Measurements from ENCODE around the gene PPP3CB. TPM values are rescaled to one million over a fixed set of nuclear protein-coding genes. Genes with fewer than 3 reads are reported as not detected.

The PPP3CB gene
- total RNA-seq, 4 donors from 2014 or later = 62.2 to 99.5 (median 77.8) TPM

DNA sequence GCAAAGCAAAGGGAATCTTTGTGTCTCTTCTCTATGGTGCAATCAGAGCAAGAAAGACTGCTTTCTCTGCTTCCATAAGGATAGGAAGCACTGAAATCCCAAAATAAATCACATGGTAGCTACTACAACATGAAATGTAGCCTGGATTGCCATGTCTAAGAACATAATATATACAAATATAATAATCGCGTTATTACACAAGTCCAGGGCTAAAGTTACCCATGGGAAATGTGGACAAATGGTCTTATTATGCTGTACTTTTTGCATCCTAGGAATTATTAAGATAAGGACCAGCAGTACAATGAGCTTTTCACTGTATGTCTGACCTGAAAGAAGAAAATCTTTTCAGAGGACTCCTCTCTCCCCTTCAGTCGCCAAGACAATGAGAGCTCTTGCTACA, 23.5 kb upstream of the PPP3CB start:
- TF ChIP-seq, protein P1, sequence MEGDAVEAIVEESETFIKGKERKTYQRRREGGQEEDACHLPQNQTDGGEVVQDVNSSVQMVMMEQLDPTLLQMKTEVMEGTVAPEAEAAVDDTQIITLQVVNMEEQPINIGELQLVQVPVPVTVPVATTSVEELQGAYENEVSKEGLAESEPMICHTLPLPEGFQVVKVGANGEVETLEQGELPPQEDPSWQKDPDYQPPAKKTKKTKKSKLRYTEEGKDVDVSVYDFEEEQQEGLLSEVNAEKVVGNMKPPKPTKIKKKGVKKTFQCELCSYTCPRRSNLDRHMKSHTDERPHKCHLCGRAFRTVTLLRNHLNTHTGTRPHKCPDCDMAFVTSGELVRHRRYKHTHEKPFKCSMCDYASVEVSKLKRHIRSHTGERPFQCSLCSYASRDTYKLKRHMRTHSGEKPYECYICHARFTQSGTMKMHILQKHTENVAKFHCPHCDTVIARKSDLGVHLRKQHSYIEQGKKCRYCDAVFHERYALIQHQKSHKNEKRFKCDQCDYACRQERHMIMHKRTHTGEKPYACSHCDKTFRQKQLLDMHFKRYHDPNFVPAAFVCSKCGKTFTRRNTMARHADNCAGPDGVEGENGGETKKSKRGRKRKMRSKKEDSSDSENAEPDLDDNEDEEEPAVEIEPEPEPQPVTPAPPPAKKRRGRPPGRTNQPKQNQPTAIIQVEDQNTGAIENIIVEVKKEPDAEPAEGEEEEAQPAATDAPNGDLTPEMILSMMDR (IDR thresholded peaks at IDR 0.05; ENCODE audit: low read depth) = no peak

DNA sequence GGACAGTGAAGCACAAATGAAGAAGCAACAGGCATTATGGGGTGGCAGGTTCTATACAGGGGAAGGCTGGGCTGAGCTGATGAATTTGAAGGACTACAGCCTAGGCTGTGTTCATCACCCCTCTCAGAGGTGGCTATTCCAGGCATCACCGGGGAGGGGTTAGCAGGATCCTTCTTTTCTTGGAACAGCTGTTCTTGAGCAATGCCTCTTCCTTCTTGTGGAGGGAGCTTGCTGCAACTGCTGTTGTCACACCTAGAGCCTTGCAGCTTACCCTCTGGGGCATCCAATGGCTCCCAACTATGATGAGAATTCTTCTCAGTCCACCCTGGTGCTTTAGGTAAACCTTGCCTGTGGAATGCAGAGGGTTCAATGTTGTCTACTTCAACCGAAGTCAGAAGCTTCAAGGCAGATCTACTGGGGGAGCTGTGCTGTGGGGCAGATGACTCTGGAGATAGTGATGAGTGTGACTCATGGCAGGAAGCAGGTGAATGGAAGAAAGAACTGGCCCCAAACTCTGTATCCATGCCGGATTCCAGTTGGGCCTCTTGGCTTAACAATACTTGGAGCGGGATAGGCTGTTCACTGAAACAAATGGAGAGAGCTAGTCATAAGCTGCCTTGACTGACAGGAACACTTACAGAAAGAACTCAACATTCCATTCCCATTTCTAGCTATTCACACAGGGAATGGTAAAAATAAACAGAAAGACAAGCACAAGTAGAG, 21.5 kb upstream of the PPP3CB start:
- TF ChIP-seq, protein P1 (IDR thresholded peaks at IDR 0.05; ENCODE audit: low read depth) = no peak

DNA sequence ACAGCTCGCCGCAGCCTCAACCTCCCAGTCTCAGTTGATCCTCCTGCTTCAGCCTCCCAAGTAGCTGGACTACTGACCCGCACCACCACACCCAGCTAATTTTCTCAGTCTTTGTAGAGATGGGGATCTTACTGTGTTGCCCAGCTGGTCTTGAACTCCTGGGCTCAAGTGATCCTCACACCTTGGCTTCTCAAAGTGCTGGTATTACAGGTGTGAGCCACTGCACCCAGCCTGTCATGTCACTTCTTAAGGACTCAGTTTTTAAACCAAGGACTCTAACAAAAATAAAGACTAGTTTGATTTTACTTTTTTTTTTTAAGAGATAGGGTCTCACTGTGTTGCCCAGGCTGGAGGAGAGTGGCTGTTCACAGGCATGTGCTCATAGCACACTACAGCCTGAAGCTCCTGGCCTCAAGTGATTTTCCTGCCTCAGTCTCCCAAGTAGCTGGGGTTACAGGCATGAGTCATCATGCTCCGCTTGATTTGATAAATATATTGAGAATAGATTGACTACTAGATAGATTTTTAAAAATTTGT, 16.5 kb upstream of the PPP3CB start:
- TF ChIP-seq, protein P1 (IDR thresholded peaks at IDR 0.05; ENCODE audit: low read depth) = no peak

DNA sequence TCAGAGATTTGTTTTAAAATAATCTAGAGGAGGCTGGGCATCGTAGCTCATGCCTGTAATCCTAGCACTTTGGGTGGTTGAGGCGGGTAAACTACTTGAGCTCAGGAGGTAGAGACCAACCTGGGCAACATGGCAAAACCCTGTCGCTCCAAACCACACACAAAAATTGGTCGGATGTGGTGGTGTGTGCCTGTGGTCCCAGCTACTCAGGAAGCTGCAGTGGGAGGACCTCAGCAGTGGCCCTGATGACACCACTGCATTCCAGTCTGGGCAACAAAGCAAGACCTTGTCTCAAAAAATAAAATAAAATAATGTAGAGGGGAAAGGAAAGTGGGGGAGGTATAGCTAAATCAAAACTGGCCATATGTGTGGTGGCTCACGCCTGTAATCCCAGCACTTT, 13.9 kb upstream of the PPP3CB start:
- TF ChIP-seq, protein P1 (IDR thresholded peaks at IDR 0.05; ENCODE audit: low read depth) = no peak

DNA sequence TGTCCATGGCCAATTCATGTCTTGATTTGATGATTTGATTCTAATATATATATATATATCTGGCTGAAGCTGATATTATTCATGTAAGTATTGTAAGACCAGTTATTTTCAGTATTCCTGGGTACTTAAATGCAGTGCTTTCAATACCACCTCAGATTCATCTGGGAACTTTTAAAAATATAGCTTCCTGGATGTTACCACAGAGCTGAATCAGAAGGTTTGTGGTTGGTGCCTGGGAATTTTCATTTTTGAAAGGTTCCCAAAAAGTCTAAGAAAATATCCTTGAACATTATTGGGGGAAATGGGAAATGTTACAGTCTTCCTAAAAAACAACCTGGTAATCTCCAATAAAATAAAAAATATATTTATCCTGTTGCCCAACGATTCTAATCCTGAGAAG, 10.7 kb upstream of the PPP3CB start:
- TF ChIP-seq, protein P1 (IDR thresholded peaks at IDR 0.05; ENCODE audit: low read depth) = no peak

DNA sequence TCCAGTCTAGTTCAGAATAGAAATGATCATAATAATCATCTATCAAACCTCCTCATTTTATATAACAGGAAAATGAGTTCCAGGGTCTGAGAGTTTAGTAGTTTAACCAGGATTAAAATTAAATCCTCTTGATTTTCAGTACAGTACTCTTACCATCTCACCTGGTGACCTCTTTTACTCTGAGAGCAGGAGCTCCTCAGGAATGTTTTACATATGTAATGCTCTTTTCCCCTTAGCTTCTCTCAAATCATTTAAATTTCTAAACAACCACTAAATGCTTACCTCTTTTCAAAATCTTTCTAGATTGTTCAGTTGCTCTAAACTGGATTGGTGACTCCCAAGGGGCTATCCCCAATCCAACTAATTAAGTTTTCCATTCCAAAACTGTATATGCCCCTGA, 10.2 kb upstream of the PPP3CB start:
- TF ChIP-seq, protein P1 (IDR thresholded peaks at IDR 0.05; ENCODE audit: low read depth) = no peak

DNA sequence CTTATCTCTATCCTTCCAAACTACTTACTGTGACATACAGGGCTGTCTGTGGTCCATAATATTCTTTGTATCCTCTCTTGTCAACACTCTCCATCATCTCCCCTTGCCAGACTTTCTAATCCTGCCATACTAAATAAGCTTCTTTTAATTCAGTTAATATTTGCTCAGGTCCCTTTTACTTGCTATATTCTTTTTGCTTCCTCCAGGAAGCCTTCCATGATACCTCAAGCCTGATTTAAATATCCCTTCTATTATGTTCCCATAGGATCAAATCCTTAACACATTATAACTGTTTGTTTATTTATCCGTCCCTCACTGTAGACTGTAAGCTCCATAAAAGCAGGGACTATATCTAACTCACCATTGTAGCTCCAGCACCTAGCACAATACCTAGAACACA, 7.2 kb upstream of the PPP3CB start:
- TF ChIP-seq, protein P1 (IDR thresholded peaks at IDR 0.05; ENCODE audit: low read depth) = no peak
